RCC 7860 (cell line): ENCODE results near the gene PARPBP.
"Not testable (repeated sequence)": the region's sequence is repeated elsewhere in the genome, so short reads cannot be mapped to it uniquely, and the experiment has no call there.

Experiments
- DNase-seq: peaks from one replicate; pipeline ENCODE4 v3.0.0-alpha.2; 2015; ENCODE audit warnings: low spot score
- FAIRE-seq: peaks from 2 replicates; lab custom pipeline; 2012; peaks lifted over from hg19 to GRCh38; lab: Jason Lieb, UNC

PARPBP gene

GRCh38 chr12:102240859-102241258 lies 120.9 kb downstream of the PARPBP start:
- not testable (repeated sequence) for FAIRE-seq, DNase-seq
